Activated CD4-positive, alpha-beta T cell treated with anti-CD3 and anti-CD28 coated beads, Interleukin-2, amount 50 U/mL, for 1 hour (primary cell): ENCODE measurements around the gene EIF3A.
"Not testable (repeated sequence)": the region's sequence is repeated elsewhere in the genome, so short reads cannot be mapped to it uniquely, and the experiment has no call there.

ENCODE experiments used
- DNase-seq: peaks from one replicate; pipeline ENCODE4 v3.0.0-alpha.2; 2020

The EIF3A gene, protein sequence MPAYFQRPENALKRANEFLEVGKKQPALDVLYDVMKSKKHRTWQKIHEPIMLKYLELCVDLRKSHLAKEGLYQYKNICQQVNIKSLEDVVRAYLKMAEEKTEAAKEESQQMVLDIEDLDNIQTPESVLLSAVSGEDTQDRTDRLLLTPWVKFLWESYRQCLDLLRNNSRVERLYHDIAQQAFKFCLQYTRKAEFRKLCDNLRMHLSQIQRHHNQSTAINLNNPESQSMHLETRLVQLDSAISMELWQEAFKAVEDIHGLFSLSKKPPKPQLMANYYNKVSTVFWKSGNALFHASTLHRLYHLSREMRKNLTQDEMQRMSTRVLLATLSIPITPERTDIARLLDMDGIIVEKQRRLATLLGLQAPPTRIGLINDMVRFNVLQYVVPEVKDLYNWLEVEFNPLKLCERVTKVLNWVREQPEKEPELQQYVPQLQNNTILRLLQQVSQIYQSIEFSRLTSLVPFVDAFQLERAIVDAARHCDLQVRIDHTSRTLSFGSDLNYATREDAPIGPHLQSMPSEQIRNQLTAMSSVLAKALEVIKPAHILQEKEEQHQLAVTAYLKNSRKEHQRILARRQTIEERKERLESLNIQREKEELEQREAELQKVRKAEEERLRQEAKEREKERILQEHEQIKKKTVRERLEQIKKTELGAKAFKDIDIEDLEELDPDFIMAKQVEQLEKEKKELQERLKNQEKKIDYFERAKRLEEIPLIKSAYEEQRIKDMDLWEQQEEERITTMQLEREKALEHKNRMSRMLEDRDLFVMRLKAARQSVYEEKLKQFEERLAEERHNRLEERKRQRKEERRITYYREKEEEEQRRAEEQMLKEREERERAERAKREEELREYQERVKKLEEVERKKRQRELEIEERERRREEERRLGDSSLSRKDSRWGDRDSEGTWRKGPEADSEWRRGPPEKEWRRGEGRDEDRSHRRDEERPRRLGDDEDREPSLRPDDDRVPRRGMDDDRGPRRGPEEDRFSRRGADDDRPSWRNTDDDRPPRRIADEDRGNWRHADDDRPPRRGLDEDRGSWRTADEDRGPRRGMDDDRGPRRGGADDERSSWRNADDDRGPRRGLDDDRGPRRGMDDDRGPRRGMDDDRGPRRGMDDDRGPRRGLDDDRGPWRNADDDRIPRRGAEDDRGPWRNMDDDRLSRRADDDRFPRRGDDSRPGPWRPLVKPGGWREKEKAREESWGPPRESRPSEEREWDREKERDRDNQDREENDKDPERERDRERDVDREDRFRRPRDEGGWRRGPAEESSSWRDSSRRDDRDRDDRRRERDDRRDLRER (N-terminal part only)

DNA sequence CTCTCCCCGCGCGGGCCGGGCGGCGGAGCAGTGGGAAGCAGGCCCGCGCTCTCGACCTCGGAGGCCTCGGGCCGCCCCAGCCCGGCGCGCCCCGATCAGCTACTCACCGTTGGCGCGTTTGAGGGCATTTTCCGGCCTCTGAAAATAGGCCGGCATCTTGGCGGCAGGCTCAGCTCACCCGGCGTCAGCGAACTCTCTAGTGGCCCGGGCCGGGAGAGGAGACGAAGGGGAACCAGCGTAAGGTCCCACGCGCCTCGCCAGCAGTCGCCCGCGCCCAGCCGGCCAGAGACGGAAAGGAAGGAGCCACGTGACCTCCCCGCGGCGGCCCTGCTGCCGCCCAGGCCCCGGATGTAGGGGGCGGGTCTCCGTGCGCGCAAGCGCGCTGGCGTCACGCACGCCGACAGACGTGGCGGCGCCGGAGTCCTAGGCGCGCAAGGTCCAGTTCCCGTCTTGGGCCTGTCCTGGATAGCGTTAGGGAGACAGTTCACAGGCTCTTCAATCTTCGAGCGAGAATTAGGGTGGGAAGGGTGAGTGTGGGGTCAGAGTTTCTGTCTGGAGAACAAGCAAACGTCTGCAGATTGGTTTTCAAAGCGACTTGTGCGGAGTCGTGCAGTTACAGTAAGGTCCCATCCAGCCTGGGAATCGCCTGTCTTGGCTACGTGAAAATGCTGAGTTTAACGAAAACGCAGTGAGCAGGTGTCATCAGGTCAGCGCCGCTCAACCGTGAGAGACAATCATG, at the start of gene EIF3A:
TSS of gene EIF3A (minus strand) at position 297 of the 739 bp plus-strand sequence. CDS start at position 156, 141 bp downstream.
- DNase-seq: peak; percentile 89

DNA sequence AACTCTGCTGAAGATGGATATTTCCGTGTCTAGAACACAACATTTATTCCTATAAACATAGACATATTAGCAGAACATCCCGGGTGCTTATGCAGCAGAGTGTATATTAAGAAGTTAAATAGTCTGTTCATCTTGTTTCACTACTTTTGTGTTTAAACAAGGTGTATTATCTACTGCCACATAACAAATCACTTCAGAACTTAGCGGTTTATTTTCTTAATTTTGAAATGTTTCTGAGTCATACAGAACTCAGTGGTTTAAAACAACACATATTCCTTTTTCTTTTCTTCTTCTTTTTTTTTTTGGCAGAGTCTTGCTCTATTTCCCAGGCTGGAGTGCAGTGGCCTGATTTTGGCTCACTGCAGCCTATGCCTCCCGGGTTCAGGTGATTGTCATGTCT, 49.1 kb upstream of the EIF3A start:
- DNase-seq: no peak

DNA sequence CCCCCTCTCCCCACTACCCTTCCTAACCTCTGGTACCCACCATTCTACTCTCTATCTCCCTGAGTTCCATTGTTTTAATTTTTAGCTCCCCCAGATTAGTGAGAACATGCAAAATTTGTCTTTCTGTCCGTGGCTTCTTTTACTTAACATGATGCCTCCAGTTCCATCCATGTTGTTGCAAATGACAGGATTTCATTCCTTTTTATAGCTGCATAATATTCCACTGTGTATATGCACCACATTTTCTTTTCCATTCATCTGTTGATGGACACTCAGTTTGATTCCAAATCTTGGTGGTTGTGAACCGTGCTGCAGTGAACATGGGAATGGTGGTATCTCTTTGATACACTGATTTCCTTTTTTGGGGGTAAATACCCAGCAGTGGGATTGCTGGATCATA, 45.3 kb upstream of the EIF3A start:
- no peak for DNase-seq

DNA sequence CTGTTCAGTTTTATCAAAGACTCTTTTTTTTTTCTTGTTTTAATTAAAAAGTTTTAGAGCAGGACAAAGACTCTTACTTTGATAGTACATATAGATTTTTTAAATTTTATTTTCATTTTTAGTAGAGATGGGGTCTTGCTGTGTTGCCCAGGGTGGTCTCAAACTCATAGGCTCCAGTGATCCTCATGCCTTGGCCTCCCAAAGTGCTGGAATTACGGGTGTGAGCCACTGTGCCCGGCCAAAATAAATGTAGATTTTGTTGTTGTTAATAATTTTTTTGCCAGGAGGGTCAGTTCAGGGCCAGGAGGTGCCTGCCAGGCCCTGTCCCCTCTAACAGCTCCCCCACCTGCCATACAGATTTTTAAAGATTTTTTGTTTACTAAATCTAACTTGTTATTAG, 40.3 kb upstream of the EIF3A start:
- DNase-seq: no peak

DNA sequence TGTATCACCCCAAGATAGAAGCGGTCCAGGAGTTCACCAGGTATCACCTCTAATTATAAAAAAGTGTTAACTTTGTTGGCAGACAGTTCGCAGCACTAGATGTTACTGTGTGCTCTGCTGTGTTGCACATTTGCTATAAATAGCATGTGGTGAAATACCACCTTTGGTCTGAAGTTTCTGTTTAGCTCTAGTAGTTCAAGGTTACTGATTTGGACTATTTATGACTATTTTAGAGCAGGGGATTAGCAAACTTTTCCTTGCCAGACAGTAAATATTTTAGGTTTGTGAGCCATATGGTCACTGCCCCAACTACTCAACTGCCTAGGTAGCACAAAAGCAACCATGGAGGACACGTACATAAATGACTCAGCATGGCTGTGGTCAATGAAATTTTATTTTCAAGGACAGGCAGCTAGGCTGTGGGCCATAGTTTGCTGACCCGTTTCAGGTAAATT, 39.8 kb upstream of the EIF3A start:
- DNase-seq: no peak

DNA sequence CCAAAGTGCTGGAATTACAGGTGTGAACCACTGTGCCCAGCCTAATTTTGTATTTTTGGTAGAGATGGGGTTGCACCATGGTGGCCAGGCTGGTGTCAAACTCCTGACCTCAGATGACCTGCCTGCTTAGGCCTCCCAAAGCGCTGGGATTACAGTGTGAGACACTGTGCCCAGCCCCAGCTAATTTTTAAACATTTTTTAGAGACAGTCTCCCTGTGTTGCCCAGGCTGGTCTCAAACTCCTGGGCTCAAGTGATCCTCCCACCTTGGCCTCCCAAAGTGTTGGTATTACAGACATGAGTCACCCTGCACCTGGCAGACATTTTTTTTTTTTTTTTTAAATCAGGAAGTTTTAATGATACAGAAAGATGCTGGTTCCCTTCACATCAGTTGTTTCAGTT, 38.8 kb upstream of the EIF3A start:
- DNase-seq: no peak

DNA sequence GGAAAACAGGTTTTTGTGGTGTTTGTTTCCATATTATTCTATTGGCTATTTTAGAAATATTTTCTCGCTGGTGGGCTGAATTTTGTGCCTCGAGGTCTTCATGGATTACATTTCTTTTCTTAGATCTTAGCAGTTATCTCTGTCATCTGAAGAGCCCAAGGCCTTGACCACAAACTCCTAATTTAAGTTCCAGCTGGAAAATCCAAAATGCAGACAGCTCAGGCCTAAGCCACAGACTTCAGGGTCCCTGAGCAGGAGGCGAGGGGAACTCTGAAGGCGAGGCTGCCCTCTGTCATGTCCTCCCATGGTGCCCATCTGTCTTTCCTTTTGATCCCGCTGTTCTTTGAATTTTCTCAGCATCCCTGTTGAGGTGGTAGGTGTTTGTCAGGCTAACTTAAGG, 37.6 kb upstream of the EIF3A start:
- no peak for DNase-seq

DNA sequence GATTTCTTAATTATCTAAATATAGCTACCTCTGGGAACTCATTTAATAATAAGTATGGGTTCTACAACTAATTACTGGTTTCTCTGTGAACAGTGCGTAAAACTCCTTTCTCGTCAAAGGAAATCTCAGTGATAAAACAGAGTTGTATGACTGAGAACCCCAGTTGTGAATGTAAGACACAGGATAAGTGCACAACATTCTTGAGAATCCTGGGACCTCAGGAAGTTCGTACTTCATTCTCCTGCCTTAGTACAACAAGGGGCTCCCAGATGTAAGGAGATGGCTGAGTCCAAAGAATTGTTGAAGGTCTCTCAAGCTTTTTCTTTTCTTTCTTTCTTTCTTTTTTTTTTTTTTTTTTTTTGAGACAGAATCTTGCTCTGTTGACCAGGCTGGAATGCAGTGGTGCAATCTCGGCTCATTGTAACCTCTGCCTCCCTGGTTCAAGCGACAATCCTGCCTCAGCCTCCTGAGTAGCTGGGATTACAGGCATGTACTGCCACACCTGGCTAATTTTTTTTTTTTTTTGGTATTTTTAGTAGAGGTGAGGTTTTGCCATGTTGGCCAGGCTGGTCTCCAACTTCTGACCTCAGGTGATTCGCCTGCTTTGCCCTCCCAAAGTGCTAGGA, 35.8 kb upstream of the EIF3A start:
- no peak for DNase-seq

DNA sequence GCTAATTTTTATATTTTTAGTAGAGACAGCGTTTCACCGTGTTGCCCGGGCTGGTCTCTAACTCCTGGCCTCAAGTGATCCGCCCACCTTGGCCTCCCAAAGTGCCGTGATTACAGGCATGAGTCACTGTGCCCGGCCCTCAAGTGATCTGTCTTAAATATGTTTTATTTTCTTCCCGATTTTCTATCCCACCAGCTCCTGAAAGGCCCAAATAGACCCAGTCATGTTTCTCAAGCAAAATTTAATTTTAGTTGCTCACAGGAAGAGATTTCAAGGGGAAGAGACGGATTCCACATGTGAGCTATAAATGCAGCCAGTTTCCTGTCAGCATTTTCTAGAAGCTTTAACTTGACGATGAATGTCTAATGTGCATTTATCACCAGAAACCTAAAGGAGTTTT, 35.3 kb upstream of the EIF3A start:
- no peak for DNase-seq

DNA sequence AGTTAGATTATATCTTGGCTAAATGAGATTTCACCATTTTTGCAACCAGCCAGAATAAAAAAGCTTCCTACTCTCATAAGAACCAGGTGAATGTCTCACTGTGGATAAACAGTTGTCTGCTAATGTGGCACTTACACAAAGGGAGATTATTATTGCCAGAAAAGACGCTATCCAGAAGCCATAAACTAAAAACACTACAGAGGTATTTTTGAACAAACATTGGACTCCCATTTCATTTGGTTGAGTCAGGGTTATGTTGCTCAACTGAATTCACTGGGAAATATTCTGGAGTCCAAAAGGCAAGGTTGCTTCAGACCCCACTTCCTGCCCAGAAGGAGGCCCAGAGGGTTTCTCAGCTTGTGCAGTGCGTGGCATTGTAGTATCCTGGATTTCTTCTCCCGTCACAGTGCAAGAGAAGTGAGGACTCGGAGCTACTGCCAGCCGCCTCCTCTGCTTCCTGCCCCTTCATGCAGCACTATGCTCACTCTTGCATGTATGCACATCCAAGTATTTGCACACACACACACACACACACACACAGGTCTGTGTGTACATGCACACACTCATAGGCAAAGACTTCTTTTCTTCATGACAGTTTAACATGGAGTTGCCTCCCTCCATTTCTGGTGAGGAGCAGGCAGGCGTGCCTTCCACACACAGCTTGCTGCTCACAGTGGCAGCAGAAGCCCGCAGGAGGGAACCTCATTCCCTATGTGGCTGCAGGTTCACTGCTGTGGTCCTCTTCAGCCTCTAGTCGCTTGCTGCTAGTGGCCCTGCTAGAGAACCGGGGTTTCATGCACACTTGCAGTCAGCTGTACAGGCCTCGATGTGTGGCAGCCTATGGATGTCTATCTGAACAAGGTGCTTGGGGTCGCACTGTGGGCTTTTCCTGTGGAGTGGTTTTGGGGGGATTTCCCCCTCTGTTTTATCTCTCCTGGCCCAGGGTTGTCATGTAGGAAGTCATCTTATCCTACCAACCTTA, 33.4 kb upstream of the EIF3A start:
- no peak for DNase-seq

DNA sequence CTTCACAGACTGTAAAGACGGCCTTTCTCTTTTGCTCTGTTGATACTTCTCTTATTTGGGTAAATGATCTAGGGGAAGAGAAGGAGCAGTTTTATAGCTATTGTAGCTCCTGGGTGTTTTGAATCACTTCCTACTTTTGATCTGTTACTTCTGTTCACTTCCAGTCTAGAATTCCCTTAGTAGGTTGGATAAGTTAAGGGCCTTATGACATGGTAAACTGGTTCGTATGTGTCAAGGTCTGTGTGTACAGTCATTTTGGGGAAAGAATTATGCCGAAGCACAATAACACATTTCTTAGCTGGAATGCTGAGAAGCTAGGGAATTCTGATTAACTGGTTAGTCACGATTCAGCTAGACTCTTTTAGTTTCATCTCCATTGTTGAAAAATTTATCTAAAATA, 31.4 kb upstream of the EIF3A start:
- no peak for DNase-seq

DNA sequence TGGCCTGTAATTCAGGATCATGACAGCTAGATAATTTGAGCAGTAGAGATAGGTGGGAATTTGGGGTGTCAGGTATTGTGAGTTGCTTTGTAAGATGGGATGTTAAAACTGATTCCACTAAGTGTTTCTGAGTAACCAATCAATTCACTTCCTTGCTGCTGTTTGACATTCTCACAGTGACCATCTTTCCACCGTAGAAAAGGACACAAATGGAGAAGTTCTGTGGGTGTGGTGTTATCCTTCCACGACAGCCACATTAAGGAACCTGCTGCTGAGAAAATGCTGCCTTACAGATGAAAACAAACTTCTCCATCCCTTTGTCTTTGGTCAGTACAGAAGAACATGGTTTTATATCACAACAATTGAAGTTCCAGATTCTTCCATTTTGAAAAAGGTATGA, 27.2 kb upstream of the EIF3A start:
- DNase-seq: not testable (repeated sequence)

DNA sequence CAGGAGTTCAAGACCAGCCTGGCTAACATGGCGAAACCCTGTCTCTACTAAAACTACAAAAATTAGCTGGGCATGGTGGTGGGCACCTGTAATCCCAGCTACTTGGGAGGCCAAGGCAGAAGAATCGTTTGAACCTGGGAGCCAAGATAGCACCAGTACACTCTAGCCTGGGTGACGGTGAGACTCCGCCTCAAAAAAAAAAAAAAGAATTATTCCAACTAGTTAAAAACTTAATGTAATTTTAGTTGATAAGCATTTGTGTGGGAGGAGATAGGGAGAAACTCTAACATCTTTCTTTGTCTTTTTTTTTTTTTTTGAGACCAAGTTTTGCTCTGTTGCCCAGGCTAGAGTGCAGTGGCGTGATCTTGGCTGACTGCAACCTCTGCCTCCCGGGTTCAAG, 26.5 kb upstream of the EIF3A start:
- not testable (repeated sequence) for DNase-seq

DNA sequence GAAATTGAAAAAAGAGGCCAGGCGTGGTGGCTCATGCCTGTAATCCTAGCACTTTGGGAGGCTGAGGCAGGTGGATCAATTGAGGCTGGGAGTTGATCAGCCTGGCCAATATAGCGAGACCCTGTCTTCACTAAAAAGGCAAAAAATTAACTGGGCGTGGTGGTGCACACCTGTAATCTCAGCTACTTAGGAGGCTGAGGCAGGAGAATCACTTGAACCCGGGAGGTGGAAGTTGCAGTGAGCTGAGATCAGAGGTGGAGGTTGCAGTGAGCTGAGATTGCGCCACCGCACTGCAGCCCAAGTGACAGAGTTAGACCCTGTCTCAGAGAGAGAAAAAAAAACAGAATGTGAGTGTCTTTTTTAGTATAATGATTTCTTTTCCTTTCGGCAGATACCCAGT, 25.3 kb upstream of the EIF3A start:
- DNase-seq: not testable (repeated sequence)

DNA sequence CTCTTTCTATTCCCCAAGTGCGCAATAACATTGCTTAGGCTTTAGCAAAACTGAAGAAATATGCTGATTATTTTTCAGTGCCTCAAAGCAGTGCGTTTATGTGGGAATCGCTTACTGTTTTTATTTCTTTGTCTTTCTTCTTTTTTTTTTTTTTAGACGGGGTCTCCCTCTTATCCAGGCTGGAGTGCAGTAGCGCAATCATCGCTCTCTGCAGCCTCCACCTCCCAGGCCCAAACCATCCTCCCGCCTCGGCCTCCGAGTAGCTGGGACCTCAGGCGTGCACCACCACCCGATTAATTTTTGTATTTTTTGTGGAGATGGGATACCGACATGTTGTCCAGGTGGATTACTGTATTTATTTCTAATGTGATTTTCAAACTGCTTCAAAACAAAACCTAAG, 24.5 kb upstream of the EIF3A start:
- DNase-seq: no peak

DNA sequence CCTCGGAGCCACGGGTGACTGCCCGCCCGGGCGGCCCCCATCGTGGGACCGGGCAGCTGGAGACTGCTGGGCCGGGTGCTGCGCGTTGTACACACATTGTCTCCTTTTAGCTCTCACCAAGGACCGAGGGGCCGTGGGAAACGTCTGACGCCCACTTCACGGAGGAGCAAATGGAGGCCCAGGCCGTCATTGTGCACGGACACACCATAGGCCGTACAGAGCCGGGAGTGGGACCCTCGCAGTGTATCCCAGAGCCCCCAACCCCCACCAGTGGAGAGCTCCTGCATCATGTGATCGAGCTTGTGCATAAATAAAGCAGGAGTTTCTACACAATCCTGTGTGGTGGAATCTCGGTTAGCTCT, 24.0 kb upstream of the EIF3A start:
- DNase-seq: no peak

DNA sequence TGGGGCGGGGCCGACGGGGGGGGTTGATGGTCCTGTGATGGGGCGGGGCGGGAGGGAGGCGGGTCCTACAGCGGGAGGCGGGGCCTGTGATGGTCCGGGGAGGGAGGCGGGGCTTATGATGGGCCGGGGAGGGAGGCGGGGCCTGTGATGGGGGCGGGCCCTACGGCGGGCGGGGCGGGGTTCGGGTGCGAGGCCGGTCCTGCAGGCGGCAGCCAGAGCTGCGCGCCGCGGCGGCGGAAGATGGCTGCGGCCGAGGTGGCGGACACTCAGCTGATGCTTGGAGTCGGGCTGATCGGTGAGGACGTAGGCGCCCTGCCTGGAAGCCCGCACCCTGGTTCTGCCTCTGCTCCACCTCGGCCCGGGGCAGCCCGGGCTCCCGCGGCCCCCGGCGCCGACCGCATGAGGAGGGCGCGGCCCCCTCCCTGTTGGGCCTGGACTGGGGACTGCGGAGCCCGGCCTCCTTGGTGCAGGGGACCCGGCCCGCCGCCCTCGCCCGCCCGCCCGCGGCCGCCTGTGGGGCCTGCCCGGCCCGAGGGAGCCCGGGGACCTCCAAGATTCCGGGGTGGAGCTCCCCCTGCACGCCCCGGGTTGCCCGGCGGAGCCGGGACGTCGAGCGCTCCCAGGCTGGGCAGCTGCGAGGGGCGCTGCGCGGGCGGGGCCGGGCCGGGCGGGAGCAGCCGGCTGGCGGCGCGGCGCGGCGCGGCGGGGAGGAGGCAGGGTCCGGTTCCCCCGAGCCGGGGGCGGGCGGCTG, 23.5 kb upstream of the EIF3A start, which contains the start of gene DENND10:
TSS of gene DENND10 (plus strand) at position 211 of the 751 bp plus-strand sequence. CDS start at position 241, 30 bp downstream.
- DNase-seq: peak; percentile 71

DNA sequence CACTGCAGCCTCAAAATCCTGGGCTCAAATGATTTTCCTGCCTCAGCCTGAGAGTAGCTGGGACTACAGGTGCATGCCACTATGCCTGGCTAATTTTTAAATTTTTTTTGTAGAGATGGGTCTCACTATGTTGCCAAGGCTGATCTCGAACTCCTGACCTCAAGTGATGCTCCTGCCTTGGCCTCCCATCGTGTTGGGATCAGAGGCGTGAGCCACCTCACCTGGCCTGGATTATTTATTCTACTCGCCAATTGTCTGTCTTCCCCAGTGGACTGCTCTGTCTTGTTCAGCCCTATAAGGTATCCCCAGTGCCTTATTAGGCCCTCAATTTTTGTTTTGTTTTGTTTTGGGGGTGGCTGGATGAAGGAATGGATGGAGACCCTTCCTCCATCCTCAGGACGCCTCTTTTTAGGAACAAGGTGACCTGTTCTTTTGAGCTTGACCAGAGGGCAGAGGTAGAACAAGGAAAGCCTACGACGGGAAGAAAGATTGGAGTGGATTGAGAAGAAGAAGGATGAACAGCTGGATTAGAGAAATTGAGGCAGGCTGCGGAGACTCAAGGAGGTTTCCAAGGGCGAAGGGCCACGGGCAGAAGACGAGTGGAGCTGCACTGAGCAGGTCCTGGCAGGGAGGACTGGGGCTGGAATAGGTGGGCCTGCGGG, 22.8 kb upstream of the EIF3A start:
- DNase-seq: no peak
